Fibroblast of skin of back (primary cell): ENCODE measurements around the gene SEPTIN11.
A peak's percentile ranks its signal among the peaks of the same experiment; 100 is the strongest.

ENCODE experiments used
- DNase-seq: peaks from one replicate; pipeline ENCODE4 v3.0.0-alpha.2; 2013

Gene SEPTIN11

GRCh38 chr4:76980261-76980660 lies 30.7 kb downstream of the SEPTIN11 start:
- DNase-seq, result no peak

GRCh38 chr4:76981644-76982043 lies 32.1 kb downstream of the SEPTIN11 start:
- DNase-seq, result no peak

- DNase-seq, result no peak
Observed at GRCh38 chr4:76982638-76983584, 33.4 kb downstream of the SEPTIN11 start.

GRCh38 chr4:76984127-76984526 lies 34.6 kb downstream of the SEPTIN11 start:
- peak; percentile 78 for DNase-seq

- DNase-seq, result peak; percentile 100
Observed at GRCh38 chr4:76984788-76985211, 35.2 kb downstream of the SEPTIN11 start.

GRCh38 chr4:76987153-76987591 lies 37.6 kb downstream of the SEPTIN11 start:
- peak; percentile 100 for DNase-seq

GRCh38 chr4:76987685-76988084 lies 38.1 kb downstream of the SEPTIN11 start:
- no peak for DNase-seq

- no peak for DNase-seq
Observed at GRCh38 chr4:76989391-76990061, 40.0 kb downstream of the SEPTIN11 start.

GRCh38 chr4:76990288-76991080 lies 40.9 kb downstream of the SEPTIN11 start:
- peak; percentile 95 for DNase-seq

- DNase-seq, result peak; percentile 43
Observed at GRCh38 chr4:76991161-76991660, 41.7 kb downstream of the SEPTIN11 start.

- DNase-seq, result no peak
Observed at GRCh38 chr4:76993787-76994641, 44.5 kb downstream of the SEPTIN11 start.

GRCh38 chr4:76995776-76996175 lies 46.2 kb downstream of the SEPTIN11 start:
- DNase-seq, result no peak

GRCh38 chr4:76996445-76996844 lies 46.9 kb downstream of the SEPTIN11 start:
- DNase-seq, result no peak

- DNase-seq, result no peak
Observed at GRCh38 chr4:76997077-76997476, 47.5 kb downstream of the SEPTIN11 start.

- no peak for DNase-seq
Observed at GRCh38 chr4:76997532-76997931, 48.0 kb downstream of the SEPTIN11 start.

- peak; percentile 85 for DNase-seq
Observed at GRCh38 chr4:76998251-76998901, 48.8 kb downstream of the SEPTIN11 start.
